Liver (tissue), 9 donors: ENCODE data around the gene CGB3. TPM values are rescaled to one million over a fixed set of nuclear protein-coding genes. Genes with fewer than 3 reads are reported as not detected.

Experiments used
- DNase-seq: peaks from one replicate; pipeline ENCODE4 v3.0.0-alpha.2; 2017; ENCODE audit warnings: low spot score
- H3K27ac ChIP-seq, 2 donors: one replicate each; pipeline ENCODE4 v1.7.0; 2013; ENCODE audit warnings: inconsistent platforms in 2 of 2, low read length in 2 of 2, control low read depth in 1 of 2, low read depth in 1 of 2, mild to moderate bottlenecking in 1 of 2
- H3K27me3 ChIP-seq, 4 donors: one replicate each; pipeline versions ENCODE4 v1.6.1 to v1.7.0; 2013; ENCODE audit warnings: low read length in 3 of 4, inconsistent platforms in 1 of 4, mild to moderate bottlenecking in 1 of 4, moderate library complexity in 1 of 4; ENCODE audit not compliant: control insufficient read depth in 4 of 4, insufficient read depth in 4 of 4
- H3K36me3 ChIP-seq, 4 donors: one replicate each; pipeline versions ENCODE4 v1.6.1 to v1.7.0; 2013; ENCODE audit warnings: low read length in 3 of 4, mild to moderate bottlenecking in 3 of 4, low read depth in 1 of 4, moderate library complexity in 1 of 4; ENCODE audit not compliant: control insufficient read depth in 4 of 4, insufficient read depth in 3 of 4
- H3K4me1 ChIP-seq, 4 donors: one replicate each; pipeline versions ENCODE4 v1.6.1 to v1.7.0; 2013; ENCODE audit warnings: low read length in 3 of 4, mild to moderate bottlenecking in 3 of 4, moderate library complexity in 1 of 4; ENCODE audit not compliant: control insufficient read depth in 4 of 4, insufficient read depth in 4 of 4
- H3K4me3 ChIP-seq, 3 donors: one replicate each; pipeline versions ENCODE4 v1.6.1 to v1.7.0; 2013; ENCODE audit warnings: low read length in 3 of 3, control low read depth in 1 of 3, low read depth in 1 of 3, mild to moderate bottlenecking in 1 of 3
- H3K9ac ChIP-seq, 2 donors: one replicate each; pipeline ENCODE4 v1.7.0; 2013; ENCODE audit warnings: low read length in 2 of 2, mild to moderate bottlenecking in 2 of 2, moderate library complexity in 2 of 2, control low read depth in 1 of 2, low read depth in 1 of 2
- H3K9me3 ChIP-seq, 4 donors: one replicate each; pipeline versions ENCODE4 v1.6.1 to v1.7.0; 2013; ENCODE audit warnings: low read length in 3 of 4; ENCODE audit not compliant: control insufficient read depth in 4 of 4
- ATF3 ChIP-seq: IDR thresholded peaks from 2 replicates; pipeline ENCODE4 v1.6.1; 2016; ENCODE audit warnings: antibody characterized with exemption
- FOXA1 ChIP-seq: IDR thresholded peaks from 2 replicates; pipeline ENCODE4 v1.6.1; 2016; ENCODE audit warnings: antibody characterized with exemption
- FOXA2 ChIP-seq: IDR thresholded peaks from 2 replicates; pipeline ENCODE4 v1.6.1; 2016; ENCODE audit warnings: antibody characterized with exemption
- GABPA ChIP-seq, 2 donors: IDR thresholded peaks in 1 of 2; conservative IDR thresholded peaks in 1 of 2; 2 replicates each; pipeline ENCODE4 v1.6.1; 2016; ENCODE audit warnings: antibody characterized with exemption in 2 of 2, mild to moderate bottlenecking in 1 of 2, moderate library complexity in 1 of 2
- HNF4A ChIP-seq, 2 donors: conservative IDR thresholded peaks; 2 replicates each; pipeline ENCODE4 v1.6.1; 2016; ENCODE audit warnings: antibody characterized with exemption in 2 of 2, mild to moderate bottlenecking in 2 of 2
- HNF4G ChIP-seq: IDR thresholded peaks from 2 replicates; pipeline ENCODE4 v1.6.1; 2016; ENCODE audit warnings: antibody characterized with exemption
- JUND ChIP-seq, 2 donors: IDR thresholded peaks; 2 replicates each; pipeline ENCODE4 v1.6.1; 2016; ENCODE audit warnings: antibody characterized with exemption in 2 of 2
- MAX ChIP-seq: IDR thresholded peaks from 2 replicates; pipeline ENCODE4 v1.6.1; 2016; ENCODE audit warnings: antibody characterized with exemption
- NR2F2 ChIP-seq: IDR thresholded peaks from 2 replicates; pipeline ENCODE4 v1.6.1; 2016; ENCODE audit warnings: antibody characterized with exemption
- TAF1 ChIP-seq: conservative IDR thresholded peaks from 2 replicates; pipeline ENCODE4 v1.6.1; 2016; ENCODE audit warnings: antibody characterized with exemption, mild to moderate bottlenecking
- WGBS: extraction: QIAGEN DNeasy Blood & Tissue Kit; methylation state at CpG from one replicate; pipeline ENCODE4 v1.1.7; 2013; 5-methylcytosine and 5-hydroxymethylcytosine counted together
- polyA plus RNA-seq, 2 donors: library from polyadenylated mRNA; stranded (reverse) in 1 of 2; unstranded in 1 of 2; fragments of 200-250 nt in 1 of 2; fragments of >200 nt in 1 of 2; fragmentation: Nextera tagmentation in 1 of 2; extraction: Ambion mirVana in 1 of 2; gene quantifications; one replicate each; pipeline versions ENCODE4 v1.2.1 to v1.2.3, GENCODE V29; 2013 to 2015
- total RNA-seq, 2 donors: library from RNA; depleted of rRNA; stranded (reverse); fragments of >200 nt; gene quantifications; one replicate each; pipeline ENCODE4 v1.2.3, GENCODE V29; 2014
- TF ChIP-seq, protein P1 (sequence below): IDR thresholded peaks from 2 replicates; pipeline ENCODE4 v1.6.1; 2016; ENCODE audit warnings: antibody characterized with exemption, mild to moderate bottlenecking
- TF ChIP-seq, protein P2 (sequence below): fragments of 150-350 bp; IDR thresholded peaks from 2 replicates; pipeline ENCODE4 v1.5.1; 2017; ENCODE audit warnings: improper control_type of control experiment, low read depth, low read length; ENCODE audit not compliant: missing input control
- donor health status: healthy.
- donor health status: healthy.
- donor health status: healthy.
- donor health status: healthy.
- donor health status: healthy.

CGB3 gene
- total and polyA plus RNA-seq, 4 donors, result not detected

DNA sequence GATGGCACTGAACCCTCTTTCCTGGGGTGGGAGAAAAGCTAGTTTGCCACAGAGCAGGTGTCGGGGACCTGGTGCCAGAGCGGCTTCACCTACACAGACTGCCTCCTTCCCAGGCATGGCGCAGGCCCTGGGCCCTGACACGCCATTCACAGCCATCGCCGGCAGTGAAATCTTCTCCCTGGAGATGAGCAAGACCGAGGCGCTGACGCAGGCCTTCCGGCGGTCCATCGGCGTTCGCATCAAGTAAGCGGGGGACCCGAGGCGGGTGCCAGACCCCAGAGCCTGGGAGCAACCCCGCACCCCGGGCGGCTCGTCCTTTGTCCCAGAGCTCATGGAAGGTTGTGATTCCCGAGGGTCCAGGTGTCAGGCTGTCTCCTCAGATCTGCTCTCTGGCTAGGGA lies 17.2 kb downstream of the CGB3 start:
- Histone ChIP-seq H3K4me1 (no peaks in the 10 kb centered on the region), H3K27ac (no peak overlapping the region), H3K4me3 (no peak overlapping the region), H3K36me3 (peaks cover 13 to 62% (median 29%) of the 10 kb centered on the region in 4 donors), H3K9me3 (no peaks in the 10 kb centered on the region), H3K9ac (no peak overlapping the region), H3K27me3 (no peaks in the 10 kb centered on the region)
- no peak for TF ChIP-seq ATF3
- TF ChIP-seq HNF4G, result no peak
- TF ChIP-seq, protein P1, sequence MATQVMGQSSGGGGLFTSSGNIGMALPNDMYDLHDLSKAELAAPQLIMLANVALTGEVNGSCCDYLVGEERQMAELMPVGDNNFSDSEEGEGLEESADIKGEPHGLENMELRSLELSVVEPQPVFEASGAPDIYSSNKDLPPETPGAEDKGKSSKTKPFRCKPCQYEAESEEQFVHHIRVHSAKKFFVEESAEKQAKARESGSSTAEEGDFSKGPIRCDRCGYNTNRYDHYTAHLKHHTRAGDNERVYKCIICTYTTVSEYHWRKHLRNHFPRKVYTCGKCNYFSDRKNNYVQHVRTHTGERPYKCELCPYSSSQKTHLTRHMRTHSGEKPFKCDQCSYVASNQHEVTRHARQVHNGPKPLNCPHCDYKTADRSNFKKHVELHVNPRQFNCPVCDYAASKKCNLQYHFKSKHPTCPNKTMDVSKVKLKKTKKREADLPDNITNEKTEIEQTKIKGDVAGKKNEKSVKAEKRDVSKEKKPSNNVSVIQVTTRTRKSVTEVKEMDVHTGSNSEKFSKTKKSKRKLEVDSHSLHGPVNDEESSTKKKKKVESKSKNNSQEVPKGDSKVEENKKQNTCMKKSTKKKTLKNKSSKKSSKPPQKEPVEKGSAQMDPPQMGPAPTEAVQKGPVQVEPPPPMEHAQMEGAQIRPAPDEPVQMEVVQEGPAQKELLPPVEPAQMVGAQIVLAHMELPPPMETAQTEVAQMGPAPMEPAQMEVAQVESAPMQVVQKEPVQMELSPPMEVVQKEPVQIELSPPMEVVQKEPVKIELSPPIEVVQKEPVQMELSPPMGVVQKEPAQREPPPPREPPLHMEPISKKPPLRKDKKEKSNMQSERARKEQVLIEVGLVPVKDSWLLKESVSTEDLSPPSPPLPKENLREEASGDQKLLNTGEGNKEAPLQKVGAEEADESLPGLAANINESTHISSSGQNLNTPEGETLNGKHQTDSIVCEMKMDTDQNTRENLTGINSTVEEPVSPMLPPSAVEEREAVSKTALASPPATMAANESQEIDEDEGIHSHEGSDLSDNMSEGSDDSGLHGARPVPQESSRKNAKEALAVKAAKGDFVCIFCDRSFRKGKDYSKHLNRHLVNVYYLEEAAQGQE, result no peak
- TF ChIP-seq JUND (IDR thresholded peaks at IDR 0.05), result no peak
- TF ChIP-seq, protein P2, sequence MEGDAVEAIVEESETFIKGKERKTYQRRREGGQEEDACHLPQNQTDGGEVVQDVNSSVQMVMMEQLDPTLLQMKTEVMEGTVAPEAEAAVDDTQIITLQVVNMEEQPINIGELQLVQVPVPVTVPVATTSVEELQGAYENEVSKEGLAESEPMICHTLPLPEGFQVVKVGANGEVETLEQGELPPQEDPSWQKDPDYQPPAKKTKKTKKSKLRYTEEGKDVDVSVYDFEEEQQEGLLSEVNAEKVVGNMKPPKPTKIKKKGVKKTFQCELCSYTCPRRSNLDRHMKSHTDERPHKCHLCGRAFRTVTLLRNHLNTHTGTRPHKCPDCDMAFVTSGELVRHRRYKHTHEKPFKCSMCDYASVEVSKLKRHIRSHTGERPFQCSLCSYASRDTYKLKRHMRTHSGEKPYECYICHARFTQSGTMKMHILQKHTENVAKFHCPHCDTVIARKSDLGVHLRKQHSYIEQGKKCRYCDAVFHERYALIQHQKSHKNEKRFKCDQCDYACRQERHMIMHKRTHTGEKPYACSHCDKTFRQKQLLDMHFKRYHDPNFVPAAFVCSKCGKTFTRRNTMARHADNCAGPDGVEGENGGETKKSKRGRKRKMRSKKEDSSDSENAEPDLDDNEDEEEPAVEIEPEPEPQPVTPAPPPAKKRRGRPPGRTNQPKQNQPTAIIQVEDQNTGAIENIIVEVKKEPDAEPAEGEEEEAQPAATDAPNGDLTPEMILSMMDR, result no peak
- WGBS, result 98% methylated on average over 22 of the region's 22 CpGs
- DNase-seq, result no peak

GRCh38 chr19:49004964-49005614 lies 19.0 kb downstream of the CGB3 start:
- Histone ChIP-seq H3K4me3 (no peak overlapping the region), H3K9me3 (no peaks in the 10 kb centered on the region), H3K9ac (no peak overlapping the region), H3K4me1 (no peaks in the 10 kb centered on the region), H3K36me3 (peaks cover 15 to 47% (median 26%) of the 10 kb centered on the region in 4 donors), H3K27me3 (no peaks in the 10 kb centered on the region), H3K27ac (no peak overlapping the region)
- 98% methylated on average over 7 of the region's 7 CpGs for WGBS
- no peak for TF ChIP-seq TAF1
- TF ChIP-seq, protein P1, result no peak
- TF ChIP-seq ATF3, result no peak
- TF ChIP-seq HNF4A (conservative IDR thresholded peaks at IDR 0.05), result no peak
- TF ChIP-seq MAX, result no peak
- TF ChIP-seq FOXA2, result no peak
- TF ChIP-seq GABPA (IDR thresholded peaks at IDR 0.05 in 1 of 2, conservative IDR thresholded peaks at IDR 0.05 in 1 of 2), result no peak
- TF ChIP-seq, protein P2, result no peak
- TF ChIP-seq HNF4G, result no peak
- no peak for TF ChIP-seq FOXA1
- TF ChIP-seq NR2F2, result no peak
- DNase-seq, result no peak
